Psoas muscle (tissue), 8 donors: ENCODE results near the gene HAVCR2. TPM values are rescaled to one million over a fixed set of nuclear protein-coding genes. Genes with fewer than 3 reads are reported as not detected.
"Not testable (repeated sequence)": the region's sequence is repeated elsewhere in the genome, so short reads cannot be mapped to it uniquely, and the experiment has no call there.

ENCODE experiments used
- ATAC-seq, 4 donors: fragments of 200-7000 bp; cut with Tn5 transposase; one replicate each; pipeline ENCODE4 v1.9.1; 2020; ENCODE audit warnings: moderate library complexity in 3 of 4, mild to moderate bottlenecking in 2 of 4
- DNase-seq, 2 donors: peaks; one replicate each; pipeline ENCODE4 v3.0.0-alpha.2; 2020
- H3K27ac ChIP-seq: fragments of 200-600 bp; one replicate; pipeline ENCODE4 v1.8.0; 2022
- H3K27me3 ChIP-seq, 3 donors: fragments of 200-600 bp in 1 of 3; one replicate each; pipeline versions ENCODE4 v1.6.1 to v1.8.0; 2013 to 2022; ENCODE audit warnings: low read length in 2 of 3, mild to moderate bottlenecking in 2 of 3, moderate library complexity in 1 of 3; ENCODE audit not compliant: insufficient read depth in 3 of 3
- H3K36me3 ChIP-seq, 2 donors: fragments of 200-600 bp in 1 of 2; one replicate each; pipeline versions ENCODE4 v1.6.1 to v1.8.0; 2013 to 2022; ENCODE audit warnings: low read depth in 1 of 2, mild to moderate bottlenecking in 1 of 2, moderate library complexity in 1 of 2; ENCODE audit not compliant: insufficient read depth in 1 of 2
- H3K4me1 ChIP-seq: fragments of 200-600 bp; one replicate; pipeline ENCODE4 v1.8.0; 2022
- H3K4me3 ChIP-seq: fragments of 200-600 bp; one replicate; pipeline ENCODE4 v1.8.0; 2022; ENCODE audit warnings: mild to moderate bottlenecking
- H3K9me3 ChIP-seq: fragments of 200-600 bp; one replicate; pipeline ENCODE4 v1.8.0; 2022
- WGBS, 3 donors: extraction: QIAGEN DNeasy Blood & Tissue Kit; methylation state at CpG; one replicate each; pipeline versions ENCODE4 v1.1.6 to v1.1.7; 2013; 5-methylcytosine and 5-hydroxymethylcytosine counted together
- intact Hi-C, 2 donors: fragments of 100-400 bp; cut with DNase I; formaldehyde crosslinking; loops; one replicate each; pipeline versions ENCODE4 v1.11.0 to v1.14.2; 2022
- polyA plus RNA-seq, 3 donors: library from polyadenylated mRNA; stranded (reverse); fragments of 200-250 nt; gene quantifications; one replicate each; pipeline ENCODE4 v1.2.3, GENCODE V29; 2013
- total RNA-seq, 4 donors: library from RNA; stranded (reverse); fragmentation: NEBNext Ultra II Directional in 2 of 4; extraction: Animal tissue kit (Norgen Biotek cat#: 25700) in 2 of 4; gene quantifications; one replicate each; pipeline versions ENCODE4 v1.2.1 to v1.2.4, GENCODE V29; 2021 to 2023
- TF ChIP-seq, protein P1 (sequence below): fragments of 200-600 bp; IDR thresholded peaks from one replicate; pipeline ENCODE4 v1.8.0; 2022; ENCODE audit warnings: antibody characterized with exemption
- donor health status: healthy with polysubstance abuse.
- donor health status: DM: no; HTN: no; CAD: no; lungs with moderate emphysema.
- donor health status: Bipolar disorder and iron deficiency.
- donor health status: healthy.
- donor health status: DM: yes; HTN: yes; CAD: no.
- donor health status: DM: no; HTN: no; CAD: no.
- donor health status: DM: no; HTN: no; CAD: no.
- donor health status: DM: yes; HTN: yes; CAD: no.

The HAVCR2 gene
- total and polyA plus RNA-seq, 7 donors, result 0.48 to 3.5 (median 1.4) TPM

DNA sequence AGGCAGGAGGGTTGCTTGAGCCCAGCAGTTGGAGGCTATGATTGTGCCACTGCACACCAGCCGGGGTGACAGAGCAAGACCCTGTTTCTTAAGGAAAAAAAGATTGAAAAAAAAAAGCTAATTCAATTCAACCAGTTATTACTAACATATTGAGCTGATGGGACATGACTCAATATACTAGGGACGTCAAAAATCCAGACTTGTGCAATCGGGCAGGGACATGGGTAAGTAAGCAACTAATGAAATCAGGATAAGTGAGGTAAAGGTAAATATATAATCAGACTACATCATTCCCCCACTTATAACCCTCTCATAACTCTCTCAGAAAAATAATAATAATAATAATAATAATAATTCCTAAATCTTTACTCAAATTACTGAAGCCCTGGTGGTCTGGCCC, 49.0 kb downstream of the HAVCR2 start:
- Histone ChIP-seq H3K4me1 (no peaks in the 10 kb centered on the region), H3K36me3 (no peaks in the 10 kb centered on the region), H3K27ac (no peak overlapping the region), H3K27me3 (peaks cover 0 to 2% (median 0%) of the 10 kb centered on the region in 3 donors), H3K9me3 (no peaks in the 10 kb centered on the region), H3K4me3 (no peak overlapping the region)
- intact Hi-C loops, result no loop called here
- TF ChIP-seq, protein P1, sequence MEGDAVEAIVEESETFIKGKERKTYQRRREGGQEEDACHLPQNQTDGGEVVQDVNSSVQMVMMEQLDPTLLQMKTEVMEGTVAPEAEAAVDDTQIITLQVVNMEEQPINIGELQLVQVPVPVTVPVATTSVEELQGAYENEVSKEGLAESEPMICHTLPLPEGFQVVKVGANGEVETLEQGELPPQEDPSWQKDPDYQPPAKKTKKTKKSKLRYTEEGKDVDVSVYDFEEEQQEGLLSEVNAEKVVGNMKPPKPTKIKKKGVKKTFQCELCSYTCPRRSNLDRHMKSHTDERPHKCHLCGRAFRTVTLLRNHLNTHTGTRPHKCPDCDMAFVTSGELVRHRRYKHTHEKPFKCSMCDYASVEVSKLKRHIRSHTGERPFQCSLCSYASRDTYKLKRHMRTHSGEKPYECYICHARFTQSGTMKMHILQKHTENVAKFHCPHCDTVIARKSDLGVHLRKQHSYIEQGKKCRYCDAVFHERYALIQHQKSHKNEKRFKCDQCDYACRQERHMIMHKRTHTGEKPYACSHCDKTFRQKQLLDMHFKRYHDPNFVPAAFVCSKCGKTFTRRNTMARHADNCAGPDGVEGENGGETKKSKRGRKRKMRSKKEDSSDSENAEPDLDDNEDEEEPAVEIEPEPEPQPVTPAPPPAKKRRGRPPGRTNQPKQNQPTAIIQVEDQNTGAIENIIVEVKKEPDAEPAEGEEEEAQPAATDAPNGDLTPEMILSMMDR, result no peak
- DNase-seq (no peak), ATAC-seq (no peak)
- WGBS, 3 donors, result 88 to 92% (median 89%) methylated on average over 3 of the region's 3 CpGs

DNA sequence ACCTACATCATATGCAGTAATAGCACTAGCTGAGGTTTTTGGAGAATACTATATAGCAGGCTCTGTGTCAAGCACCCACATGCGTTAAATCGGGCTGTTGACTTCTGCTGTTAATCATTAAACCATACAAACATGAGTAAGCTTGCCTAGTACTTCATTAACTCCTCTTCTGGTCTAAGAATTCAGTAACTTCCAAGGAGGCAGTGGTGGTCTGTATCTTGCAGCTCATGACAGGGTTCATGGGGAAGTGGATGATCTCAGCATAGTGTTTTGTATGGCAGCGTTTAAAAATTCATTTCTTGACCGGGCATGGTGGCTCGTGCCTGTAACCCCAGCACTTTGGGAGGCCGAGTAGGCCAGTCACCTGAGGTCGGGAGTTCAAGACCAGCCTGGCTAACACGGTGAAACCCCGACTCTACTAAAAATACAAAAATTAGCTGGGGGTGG, 49.7 kb downstream of the HAVCR2 start, which contains the start of gene HAVCR1:
Gene HAVCR1 (minus strand): TSS at position 24 of the 447 bp plus-strand sequence. CDS start 1,173 bp downstream, outside the sequence.
- no peaks in the 10 kb centered on the region for H3K9me3 ChIP-seq
- 67 to 86% (median 86%) methylated on average over 9 of the region's 9 CpGs for WGBS, 3 donors
- intact Hi-C loops, result no loop called here

DNA sequence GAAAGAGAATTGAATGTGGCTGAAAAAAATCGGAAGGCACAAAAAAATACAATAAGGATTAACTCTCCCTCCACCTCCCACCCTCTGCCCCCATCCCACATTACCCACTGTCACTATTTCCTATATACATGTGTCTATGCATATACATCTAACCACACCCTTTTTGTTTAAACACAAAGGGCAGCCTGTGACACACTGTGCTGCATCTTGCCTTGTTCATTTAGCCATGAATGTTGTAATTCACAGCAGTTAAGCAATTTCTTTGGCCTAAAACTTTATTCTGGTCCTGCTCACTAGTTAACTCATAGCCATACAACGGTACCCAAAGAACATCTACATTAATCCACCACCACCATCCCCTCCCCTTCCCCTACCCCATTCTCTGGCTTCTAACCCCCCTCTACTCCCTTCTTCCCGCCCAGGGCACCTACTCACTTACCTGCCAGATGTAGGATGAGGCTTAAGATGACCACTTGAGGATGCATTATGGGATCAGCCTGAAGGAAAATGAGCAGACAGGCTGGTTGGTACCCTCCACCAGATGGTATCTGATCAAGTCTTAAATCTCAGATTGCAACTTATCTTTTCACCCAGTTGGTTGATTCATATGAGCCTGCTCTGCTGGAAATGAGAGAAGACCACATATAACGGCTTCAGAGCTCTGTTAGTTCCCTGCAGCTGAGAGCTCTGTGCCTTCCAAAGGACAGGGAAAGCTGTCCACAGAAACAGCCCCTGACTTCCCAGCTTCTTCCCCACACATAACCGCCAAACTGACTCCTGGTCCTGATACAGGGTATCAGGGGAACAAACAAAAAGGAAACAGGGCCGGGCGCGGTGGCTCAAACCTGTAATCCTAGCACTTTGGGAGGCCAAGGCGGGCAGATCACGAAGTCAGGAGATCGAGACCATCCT, 51.1 kb downstream of the HAVCR2 start:
- DNase-seq (no peak), ATAC-seq (no peak)
- no peaks in the 10 kb centered on the region for H3K4me1 ChIP-seq
- no peak overlapping the region for H3K4me3 ChIP-seq
- no peak overlapping the region for H3K27ac ChIP-seq
- no peaks in the 10 kb centered on the region for H3K36me3 ChIP-seq
- intact Hi-C loops, result no loop called here
- peaks cover 0 to 2% (median 0%) of the 10 kb centered on the region in 3 donors for H3K27me3 ChIP-seq
- 82% methylated on average over 11 of the region's 11 CpGs for WGBS, 3 donors
- TF ChIP-seq, protein P1, result no peak
- H3K9me3 ChIP-seq, result no peaks in the 10 kb centered on the region

More for the DNA sequence above, 49.7 kb downstream of the HAVCR2 start, which contains the start of gene HAVCR1:
- Histone ChIP-seq H3K4me1 (no peaks in the 10 kb centered on the region), H3K27me3 (peaks cover 0 to 2% (median 0%) of the 10 kb centered on the region in 3 donors), H3K27ac (no peak within 1 kb of the TSS), H3K36me3 (no peaks in the 10 kb centered on the region), H3K4me3 (no peak within 1 kb of the TSS)
- ATAC-seq, result no peak
- DNase-seq, result no peak
- TF ChIP-seq, protein P1, result no peak

DNA sequence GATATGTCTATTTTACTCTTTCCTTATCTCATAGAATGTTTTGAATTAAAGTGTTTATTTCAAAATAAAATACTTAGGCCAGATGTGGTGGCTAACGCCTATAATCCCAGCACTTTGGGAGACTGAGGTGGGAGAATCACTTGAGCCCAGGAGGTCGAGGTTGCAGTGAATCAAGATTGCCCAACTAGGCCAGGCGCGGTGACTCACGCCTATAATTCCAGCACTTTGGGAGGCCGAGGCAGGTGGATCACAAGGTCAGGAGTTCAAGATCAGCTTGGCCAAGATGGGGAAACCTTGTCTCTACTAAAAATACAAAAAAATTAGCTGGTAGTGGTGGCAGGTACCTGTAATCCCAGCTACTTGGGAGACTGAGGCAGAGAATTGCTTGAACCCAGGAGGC, 52.0 kb downstream of the HAVCR2 start:
- 83 to 87% (median 85%) methylated on average over 6 of the region's 6 CpGs for WGBS, 3 donors
- H3K27me3 ChIP-seq, intact Hi-C loops: not testable (repeated sequence)

DNA sequence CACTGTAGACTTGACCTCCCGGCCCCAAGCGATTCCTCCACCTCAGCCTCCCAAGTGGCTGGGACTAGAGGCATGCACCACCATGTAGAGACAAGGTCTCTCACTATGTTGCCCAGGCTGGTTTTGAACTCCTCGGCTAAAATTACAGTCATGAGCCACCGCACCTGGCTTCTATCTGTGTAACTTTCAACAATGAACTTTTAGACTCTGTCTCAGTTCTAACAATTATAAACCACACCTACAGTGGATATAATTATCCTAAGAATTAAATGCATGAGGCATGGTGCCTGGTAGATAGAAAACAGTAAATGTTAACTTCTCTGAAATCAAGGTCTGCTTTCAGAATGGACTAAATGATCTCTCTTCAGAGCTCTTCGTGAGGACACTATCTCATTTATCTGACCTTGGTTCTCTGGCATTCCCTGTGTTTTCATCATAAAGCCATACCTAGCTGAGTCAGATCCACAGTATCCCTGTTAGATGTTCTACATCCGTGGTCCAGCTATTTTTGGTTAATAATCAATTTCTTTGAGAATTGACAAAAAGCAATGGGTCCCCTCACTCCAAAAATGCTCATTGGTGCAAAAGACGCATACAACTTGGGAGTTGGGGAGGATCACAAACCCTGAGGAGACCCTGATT, 57.1 kb downstream of the HAVCR2 start:
- TF ChIP-seq, protein P1, result no peak
- Histone ChIP-seq H3K27ac (no peak overlapping the region), H3K9me3 (no peaks in the 10 kb centered on the region), H3K4me1 (no peaks in the 10 kb centered on the region), H3K27me3 (peaks cover 0 to 2% (median 0%) of the 10 kb centered on the region in 3 donors), H3K4me3 (no peak overlapping the region), H3K36me3 (no peaks in the 10 kb centered on the region)
- intact Hi-C loops, result no loop called here
- ATAC-seq, result no peak
- WGBS, 3 donors, result 70 to 76% (median 72%) methylated on average over 7 of the region's 7 CpGs
- no peak for DNase-seq

More for the DNA sequence above, 52.0 kb downstream of the HAVCR2 start:
- DNase-seq, H3K36me3 ChIP-seq, H3K27ac ChIP-seq, H3K4me3 ChIP-seq, H3K4me1 ChIP-seq, H3K9me3 ChIP-seq, ATAC-seq: not testable (repeated sequence)
